ENCODE results near the gene GPC3. TPM values are rescaled to one million over a fixed set of nuclear protein-coding genes. Genes with fewer than 3 reads are reported as not detected.
A peak's percentile ranks its signal among the peaks of the same experiment; 100 is the strongest.

Gene GPC3
- total RNA-seq, 5 donors from 2014 or later (not counting 1 experiment from before 2014, with no cell fraction given), result 0.72 to 1.5 (median 1.1) TPM

DNA sequence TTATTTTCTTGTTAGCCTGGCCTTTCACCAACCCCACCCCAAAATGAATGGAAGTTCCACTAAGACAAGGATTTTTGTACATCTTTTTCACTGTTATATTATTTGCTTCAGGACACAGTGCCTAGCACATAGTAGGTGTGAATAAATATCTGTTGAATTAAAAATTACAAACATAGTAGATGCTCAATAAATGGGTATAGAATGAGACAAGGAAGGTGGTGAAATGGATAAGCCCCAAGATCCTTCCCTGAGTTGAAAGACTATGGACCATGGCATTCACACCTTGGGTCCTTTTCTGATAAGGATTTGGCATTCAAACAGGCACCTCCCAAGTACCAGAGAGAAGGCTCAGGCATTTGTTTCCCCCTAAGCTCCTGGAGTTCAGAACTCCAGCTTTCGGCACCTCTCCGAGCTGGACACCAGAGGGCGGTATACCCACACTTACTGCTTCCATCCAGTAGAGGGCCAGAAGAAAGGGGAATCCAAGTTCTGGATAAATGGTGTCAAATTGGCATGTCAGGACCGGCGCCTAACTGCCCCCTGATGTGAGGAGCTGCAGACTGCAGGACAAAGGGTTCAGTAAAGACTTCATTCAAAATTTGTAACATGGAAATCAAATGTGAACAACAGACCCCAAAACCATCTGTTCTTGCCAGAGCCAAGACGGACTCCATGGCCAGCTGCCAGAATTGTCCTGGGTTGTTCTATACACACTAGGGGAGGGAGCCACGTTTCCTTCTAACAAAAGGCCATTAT is 193.0 kb downstream of the GPC3 start:
- H3K36me3 ChIP-seq (ENCODE audit: control insufficient read depth in 2 of 2, extremely low read depth in 1 of 2, insufficient read depth in 1 of 2, low read length in 1 of 2), result no peaks in the 10 kb centered on the region
- Mint-ChIP-seq H3K36me3 (no peaks in the 10 kb centered on the region), H3K4me1 (no peaks in the 10 kb centered on the region), H3K9me3 (no peaks in the 10 kb centered on the region), H3K27ac (no peak overlapping the region), H3K4me3 (no peak overlapping the region), H3K27me3 (peaks cover 0 to 25% of the 10 kb centered on the region in 2 donors)
- no peak overlapping the region for H3K27ac ChIP-seq (ENCODE audit: low read length)
- H3K4me3 ChIP-seq (ENCODE audit: control insufficient read depth in 1 of 2, extremely low read depth in 1 of 2, low read length in 1 of 2), result no peak overlapping the region
- ChIA-PET CTCF (interaction anchor here (0.6 to 2.7 kb wide), 14 partner anchors 13 to 604 kb away, joined by 3 to 33 read pairs (median 4); no protein-coding TSS in a partner anchor), POLR2A (no interaction called here)
- ATAC-seq (replicated peaks in 1 of 4) (peak in 3 of 4 experiments; percentile 54 to 67 (median 60)), DNase-seq (peak; percentile 4 to 73 (median 39))
- no peaks in the 10 kb centered on the region for H3K9me3 ChIP-seq
- H3K4me1 ChIP-seq (ENCODE audit: control insufficient read depth in 1 of 2, extremely low read depth in 1 of 2, insufficient read depth in 2 of 2, low read length in 2 of 2), result no peaks in the 10 kb centered on the region
- WGBS (ENCODE audit: insufficient coverage), result no CpG with 5 or more reads among the region's 7 CpGs
- no peaks in the 10 kb centered on the region for H3K27me3 ChIP-seq (replicated peaks in 1 of 2; ENCODE audit: control insufficient read depth in 2 of 2, extremely low read depth in 1 of 2, insufficient read depth in 2 of 2, low read length in 1 of 2)

DNA sequence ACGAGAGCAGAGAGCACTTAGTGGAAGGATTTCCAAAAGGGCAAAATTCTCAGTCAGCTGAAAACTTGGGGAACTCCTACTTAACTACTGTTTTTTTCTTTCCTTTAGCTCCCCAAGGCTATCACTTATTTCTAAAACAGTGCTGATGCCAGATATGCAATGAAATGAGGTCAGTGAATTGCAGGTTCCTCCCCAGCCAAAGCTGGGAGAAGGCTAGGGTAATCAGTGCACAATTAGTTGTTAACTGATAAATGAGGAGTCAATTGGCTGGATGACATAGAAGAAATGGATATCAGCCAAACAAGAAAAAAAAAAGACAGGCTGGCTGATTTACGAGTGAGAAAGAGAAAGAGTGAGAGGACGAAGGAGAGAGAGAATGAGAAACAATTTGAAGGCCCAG is 195.6 kb downstream of the GPC3 start:
- WGBS (ENCODE audit: insufficient coverage), result no CpG with 5 or more reads among the region's 3 CpGs
- Histone ChIP-seq H3K9me3 (no peaks in the 10 kb centered on the region), H3K4me3 (ENCODE audit: control insufficient read depth in 1 of 2, extremely low read depth in 1 of 2, low read length in 1 of 2) (no peak overlapping the region), H3K27me3 (replicated peaks in 1 of 2; ENCODE audit: control insufficient read depth in 2 of 2, extremely low read depth in 1 of 2, insufficient read depth in 2 of 2, low read length in 1 of 2) (no peaks in the 10 kb centered on the region), H3K36me3 (ENCODE audit: control insufficient read depth in 2 of 2, extremely low read depth in 1 of 2, insufficient read depth in 1 of 2, low read length in 1 of 2) (no peaks in the 10 kb centered on the region), H3K4me1 (ENCODE audit: control insufficient read depth in 1 of 2, extremely low read depth in 1 of 2, insufficient read depth in 2 of 2, low read length in 2 of 2) (no peaks in the 10 kb centered on the region), H3K27ac (ENCODE audit: low read length) (no peak overlapping the region)
- ChIA-PET CTCF (interaction anchor here in 1 of 2 donors (1.1 kb wide), 1 partner anchor 398 kb away, joined by 3 read pairs; no protein-coding TSS in a partner anchor), POLR2A (no interaction called here)
- ATAC-seq (replicated peaks in 1 of 4) (no peak), DNase-seq (no peak)
- Mint-ChIP-seq H3K9me3 (no peaks in the 10 kb centered on the region), H3K36me3 (no peaks in the 10 kb centered on the region), H3K4me3 (no peak overlapping the region), H3K27me3 (peaks cover 0 to 31% of the 10 kb centered on the region in 2 donors), H3K4me1 (no peaks in the 10 kb centered on the region), H3K27ac (no peak overlapping the region)

DNA sequence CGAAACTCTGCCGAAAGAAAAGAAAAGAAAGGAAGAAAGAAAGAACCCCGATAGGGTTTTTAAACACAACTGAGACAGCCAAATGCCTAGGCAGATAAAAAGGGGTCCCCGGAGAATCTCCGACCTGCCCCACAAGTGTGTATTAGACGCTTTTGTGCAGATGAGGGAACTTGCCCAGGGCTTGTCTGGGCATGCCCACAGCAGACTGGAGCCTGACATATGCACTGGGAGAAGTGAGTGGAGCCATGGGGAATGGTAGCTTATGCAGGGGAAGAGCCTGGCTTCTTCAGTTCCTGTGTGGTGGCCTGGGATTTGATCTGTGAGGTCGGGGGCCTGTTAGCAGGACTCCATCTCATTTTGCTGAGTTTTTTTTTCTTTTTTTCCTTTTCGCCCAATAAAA is 199.0 kb downstream of the GPC3 start:
- POLR2A ChIA-PET, result interaction anchor here in 1 of 2 donors (0.6 kb wide), 1 partner anchor 572 kb away, joined by 3 read pairs; no protein-coding TSS in a partner anchor
- WGBS (ENCODE audit: insufficient coverage), result no CpG with 5 or more reads among the region's 8 CpGs
- Histone ChIP-seq H3K27me3 (replicated peaks in 1 of 2; ENCODE audit: control insufficient read depth in 2 of 2, extremely low read depth in 1 of 2, insufficient read depth in 2 of 2, low read length in 1 of 2) (no peaks in the 10 kb centered on the region), H3K27ac (ENCODE audit: low read length) (no peak overlapping the region), H3K4me1 (ENCODE audit: control insufficient read depth in 1 of 2, extremely low read depth in 1 of 2, insufficient read depth in 2 of 2, low read length in 2 of 2) (no peaks in the 10 kb centered on the region), H3K9me3 (no peaks in the 10 kb centered on the region), H3K36me3 (ENCODE audit: control insufficient read depth in 2 of 2, extremely low read depth in 1 of 2, insufficient read depth in 1 of 2, low read length in 1 of 2) (no peaks in the 10 kb centered on the region), H3K4me3 (ENCODE audit: control insufficient read depth in 1 of 2, extremely low read depth in 1 of 2, low read length in 1 of 2) (no peak overlapping the region)
- no peaks in the 10 kb centered on the region for H3K9me3 Mint-ChIP-seq
- DNase-seq (no peak), ATAC-seq (replicated peaks in 1 of 4) (no peak)
- no peak overlapping the region for H3K4me3 Mint-ChIP-seq
- H3K36me3 Mint-ChIP-seq, result no peaks in the 10 kb centered on the region
- H3K27me3 Mint-ChIP-seq, result peaks cover 2 to 29% of the 10 kb centered on the region in 2 donors
- CTCF ChIA-PET, result interaction anchor here in 1 of 2 donors (0.6 kb wide), 1 partner anchor 631 kb away, joined by 3 read pairs; no protein-coding TSS in a partner anchor
- H3K4me1 Mint-ChIP-seq, result peaks cover 0 to 3% (median 0%) of the 10 kb centered on the region in 3 donors
- no peak overlapping the region for H3K27ac Mint-ChIP-seq

DNA sequence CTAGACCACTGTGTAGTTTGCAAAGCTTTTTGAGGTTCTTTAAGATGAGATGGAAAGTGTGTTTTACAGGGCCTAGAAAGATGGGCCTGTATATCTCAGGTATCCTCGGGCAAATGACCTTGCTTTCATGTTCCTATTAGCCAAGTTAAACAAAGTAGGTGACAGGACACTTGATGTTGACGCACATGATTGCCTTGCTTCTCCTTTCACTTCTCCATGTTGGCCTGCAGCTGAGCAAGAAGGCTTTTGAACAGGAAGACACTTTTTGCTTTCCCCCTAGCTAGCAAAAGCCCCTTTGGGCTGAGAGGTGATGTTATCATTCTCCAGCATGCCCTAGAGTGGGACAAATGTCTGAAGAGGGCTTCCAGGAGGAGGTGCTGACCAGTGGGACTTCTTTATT is 202.1 kb downstream of the GPC3 start:
- H3K27me3 Mint-ChIP-seq, result peaks cover 2 to 16% of the 10 kb centered on the region in 2 donors
- ChIA-PET POLR2A (no interaction called here), CTCF (interaction anchor here in 1 of 2 donors (0.8 kb wide), 1 partner anchor 8 kb away, joined by 3 read pairs; no protein-coding TSS in a partner anchor)
- H3K4me3 Mint-ChIP-seq, result no peak overlapping the region
- Histone ChIP-seq H3K27ac (ENCODE audit: low read length) (no peak overlapping the region), H3K36me3 (ENCODE audit: control insufficient read depth in 2 of 2, extremely low read depth in 1 of 2, insufficient read depth in 1 of 2, low read length in 1 of 2) (no peaks in the 10 kb centered on the region), H3K4me3 (ENCODE audit: control insufficient read depth in 1 of 2, extremely low read depth in 1 of 2, low read length in 1 of 2) (no peak overlapping the region), H3K4me1 (ENCODE audit: control insufficient read depth in 1 of 2, extremely low read depth in 1 of 2, insufficient read depth in 2 of 2, low read length in 2 of 2) (no peaks in the 10 kb centered on the region), H3K27me3 (replicated peaks in 1 of 2; ENCODE audit: control insufficient read depth in 2 of 2, extremely low read depth in 1 of 2, insufficient read depth in 2 of 2, low read length in 1 of 2) (no peaks in the 10 kb centered on the region), H3K9me3 (no peaks in the 10 kb centered on the region)
- H3K9me3 Mint-ChIP-seq, result no peaks in the 10 kb centered on the region
- H3K4me1 Mint-ChIP-seq, result peaks cover 0 to 3% (median 0%) of the 10 kb centered on the region in 3 donors
- DNase-seq (no peak), ATAC-seq (replicated peaks in 1 of 4) (no peak)
- 60% methylated on average over 1 of the region's 2 CpGs for WGBS (ENCODE audit: insufficient coverage)
- no peak overlapping the region for H3K27ac Mint-ChIP-seq
- no peaks in the 10 kb centered on the region for H3K36me3 Mint-ChIP-seq

DNA sequence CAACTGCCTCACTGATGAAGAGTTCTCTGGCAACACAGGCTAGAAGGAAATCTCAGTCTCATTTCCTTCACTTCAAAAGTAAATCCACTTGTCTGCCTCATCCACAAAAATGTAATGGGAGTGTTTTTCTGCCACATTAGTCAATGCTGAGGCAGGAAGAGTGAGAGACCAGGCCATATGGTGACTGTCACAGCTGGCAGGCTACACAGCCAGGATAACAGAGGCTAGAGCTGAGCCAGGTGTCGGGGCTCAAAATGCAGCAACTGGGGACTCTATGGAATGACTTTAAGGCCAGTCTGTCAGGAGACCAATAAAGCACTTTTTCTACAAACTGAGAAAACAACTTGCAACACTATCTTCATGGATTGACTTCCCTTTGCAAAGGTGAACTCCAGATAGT is 204.2 kb downstream of the GPC3 start:
- ATAC-seq (replicated peaks in 1 of 4), result no peak
- Mint-ChIP-seq H3K9me3 (no peaks in the 10 kb centered on the region), H3K4me1 (peaks cover 0 to 3% (median 0%) of the 10 kb centered on the region in 3 donors), H3K27me3 (peaks cover 2 to 19% of the 10 kb centered on the region in 2 donors), H3K27ac (no peak overlapping the region), H3K36me3 (no peaks in the 10 kb centered on the region), H3K4me3 (no peak overlapping the region)
- Histone ChIP-seq H3K27me3 (replicated peaks in 1 of 2; ENCODE audit: control insufficient read depth in 2 of 2, extremely low read depth in 1 of 2, insufficient read depth in 2 of 2, low read length in 1 of 2) (no peaks in the 10 kb centered on the region), H3K4me3 (ENCODE audit: control insufficient read depth in 1 of 2, extremely low read depth in 1 of 2, low read length in 1 of 2) (no peak overlapping the region), H3K4me1 (ENCODE audit: control insufficient read depth in 1 of 2, extremely low read depth in 1 of 2, insufficient read depth in 2 of 2, low read length in 2 of 2) (no peaks in the 10 kb centered on the region), H3K36me3 (ENCODE audit: control insufficient read depth in 2 of 2, extremely low read depth in 1 of 2, insufficient read depth in 1 of 2, low read length in 1 of 2) (no peaks in the 10 kb centered on the region), H3K27ac (ENCODE audit: low read length) (no peak overlapping the region), H3K9me3 (no peaks in the 10 kb centered on the region)
- CTCF ChIA-PET, result no interaction called here
- no peak for DNase-seq
- POLR2A ChIA-PET, result no interaction called here
- no CpG with 5 or more reads among the region's 1 CpG for WGBS (ENCODE audit: insufficient coverage)

DNA sequence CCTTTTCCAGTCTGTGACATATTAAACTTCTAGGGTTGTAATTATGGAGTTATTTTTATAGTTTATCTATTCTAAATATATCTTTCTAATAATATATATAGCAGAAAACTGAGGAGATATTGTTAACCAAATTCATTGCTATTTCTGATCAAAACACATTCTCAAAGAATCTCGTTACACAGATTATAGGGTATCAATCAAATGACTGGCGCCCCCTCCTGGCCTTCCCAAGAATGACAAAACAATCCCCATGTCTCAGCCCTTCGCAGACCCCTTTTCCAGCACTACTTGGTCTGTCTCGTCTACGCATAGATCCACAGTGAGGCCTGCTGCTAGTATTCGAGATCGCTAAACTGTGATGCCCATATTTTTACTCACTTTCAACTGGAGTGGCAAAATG is 209.3 kb downstream of the GPC3 start:
- Histone ChIP-seq H3K4me3 (ENCODE audit: control insufficient read depth in 1 of 2, extremely low read depth in 1 of 2, low read length in 1 of 2) (no peak overlapping the region), H3K36me3 (ENCODE audit: control insufficient read depth in 2 of 2, extremely low read depth in 1 of 2, insufficient read depth in 1 of 2, low read length in 1 of 2) (no peaks in the 10 kb centered on the region), H3K27me3 (replicated peaks in 1 of 2; ENCODE audit: control insufficient read depth in 2 of 2, extremely low read depth in 1 of 2, insufficient read depth in 2 of 2, low read length in 1 of 2) (no peaks in the 10 kb centered on the region), H3K9me3 (no peaks in the 10 kb centered on the region), H3K4me1 (ENCODE audit: control insufficient read depth in 1 of 2, extremely low read depth in 1 of 2, insufficient read depth in 2 of 2, low read length in 2 of 2) (no peaks in the 10 kb centered on the region), H3K27ac (ENCODE audit: low read length) (no peak overlapping the region)
- Mint-ChIP-seq H3K9me3 (no peaks in the 10 kb centered on the region), H3K27ac (no peak overlapping the region), H3K27me3 (peaks cover 0 to 13% of the 10 kb centered on the region in 2 donors), H3K4me3 (no peak overlapping the region), H3K4me1 (no peaks in the 10 kb centered on the region), H3K36me3 (no peaks in the 10 kb centered on the region)
- ATAC-seq (replicated peaks in 1 of 4) (peak in 1 of 4 experiments; percentile 52), DNase-seq (peak in 33 of 35 experiments; percentile 4 to 57 (median 34))
- ChIA-PET POLR2A (no interaction called here), CTCF (no interaction called here)
- WGBS (ENCODE audit: insufficient coverage), result no CpG with 5 or more reads among the region's 7 CpGs
